GM18517 (cell line): ENCODE data around the gene KREMEN1.

Experiments
- ATAC-seq: cut with Tn5 transposase; IDR thresholded peaks from one replicate; pipeline ENCODE4 v1.9.1; 2021; ENCODE audit warnings: mild to moderate bottlenecking, moderate library complexity; ENCODE audit not compliant: unreplicated experiment

The KREMEN1 gene

GRCh38 chr22:29048822-29049654 is 23.8 kb upstream of the KREMEN1 start:
- ATAC-seq: no peak

DNA sequence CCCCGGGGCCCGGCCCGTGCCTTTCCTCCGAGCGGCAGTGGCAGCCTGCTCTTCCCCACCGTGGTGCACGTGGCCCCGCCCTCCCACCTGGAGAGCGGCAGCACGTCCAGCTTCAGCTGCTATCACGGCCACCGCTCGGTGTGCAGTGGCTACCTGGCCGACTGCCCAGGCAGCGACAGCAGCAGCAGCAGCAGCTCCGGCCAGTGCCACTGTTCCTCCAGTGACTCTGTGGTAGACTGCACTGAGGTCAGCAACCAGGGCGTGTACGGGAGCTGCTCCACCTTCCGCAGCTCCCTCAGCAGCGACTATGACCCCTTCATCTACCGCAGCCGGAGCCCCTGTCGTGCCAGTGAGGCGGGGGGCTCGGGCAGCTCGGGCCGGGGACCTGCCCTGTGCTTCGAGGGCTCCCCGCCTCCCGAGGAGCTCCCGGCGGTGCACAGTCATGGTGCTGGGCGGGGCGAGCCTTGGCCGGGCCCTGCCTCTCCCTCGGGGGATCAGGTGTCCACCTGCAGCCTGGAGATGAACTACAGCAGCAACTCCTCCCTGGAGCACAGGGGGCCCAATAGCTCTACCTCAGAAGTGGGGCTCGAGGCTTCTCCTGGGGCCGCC is 23.1 kb upstream of the KREMEN1 start:
- ATAC-seq: no peak

DNA sequence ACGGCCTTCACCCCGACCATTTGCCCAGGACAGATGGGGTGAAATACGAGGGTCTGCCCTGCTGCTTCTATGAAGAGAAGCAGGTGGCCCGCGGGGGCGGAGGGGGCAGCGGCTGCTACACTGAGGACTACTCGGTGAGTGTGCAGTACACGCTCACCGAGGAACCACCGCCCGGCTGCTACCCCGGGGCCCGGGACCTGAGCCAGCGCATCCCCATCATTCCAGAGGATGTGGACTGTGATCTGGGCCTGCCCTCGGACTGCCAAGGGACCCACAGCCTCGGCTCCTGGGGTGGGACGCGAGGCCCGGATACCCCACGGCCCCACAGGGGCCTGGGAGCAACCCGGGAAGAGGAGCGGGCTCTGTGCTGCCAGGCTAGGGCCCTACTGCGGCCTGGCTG is 22.4 kb upstream of the KREMEN1 start:
- ATAC-seq: no peak

DNA sequence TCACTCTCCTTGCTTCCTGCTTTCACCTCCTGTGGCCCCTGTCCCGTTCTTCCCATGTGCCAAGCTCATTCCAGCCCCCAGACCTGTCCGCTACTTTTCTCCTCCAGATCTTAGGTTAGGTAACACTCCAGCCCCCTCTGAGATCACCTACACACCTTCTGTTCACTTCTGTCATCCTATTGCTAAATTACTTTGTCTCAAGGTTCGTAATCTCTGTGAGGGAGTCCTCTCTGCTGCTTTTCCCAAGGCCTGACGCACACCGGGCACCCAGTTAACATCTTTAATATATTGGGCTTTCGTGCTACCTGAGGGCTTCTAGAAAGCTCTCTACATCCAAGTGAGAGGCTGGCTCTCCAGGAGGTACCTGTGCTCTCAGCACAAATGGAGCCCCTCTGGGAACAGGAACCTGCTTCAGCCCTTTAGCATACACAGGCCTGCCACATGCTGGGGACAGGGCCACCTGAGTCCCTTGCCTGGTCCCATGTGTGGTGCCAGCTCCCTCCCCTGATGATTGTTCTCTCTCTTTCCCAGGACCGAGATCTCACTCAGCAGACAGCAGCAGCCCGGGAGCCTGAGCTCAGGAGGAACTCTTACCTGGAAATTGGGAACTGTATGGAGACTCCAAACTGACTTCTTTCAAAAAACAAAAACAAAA is 19.7 kb upstream of the KREMEN1 start:
- ATAC-seq: no peak

DNA sequence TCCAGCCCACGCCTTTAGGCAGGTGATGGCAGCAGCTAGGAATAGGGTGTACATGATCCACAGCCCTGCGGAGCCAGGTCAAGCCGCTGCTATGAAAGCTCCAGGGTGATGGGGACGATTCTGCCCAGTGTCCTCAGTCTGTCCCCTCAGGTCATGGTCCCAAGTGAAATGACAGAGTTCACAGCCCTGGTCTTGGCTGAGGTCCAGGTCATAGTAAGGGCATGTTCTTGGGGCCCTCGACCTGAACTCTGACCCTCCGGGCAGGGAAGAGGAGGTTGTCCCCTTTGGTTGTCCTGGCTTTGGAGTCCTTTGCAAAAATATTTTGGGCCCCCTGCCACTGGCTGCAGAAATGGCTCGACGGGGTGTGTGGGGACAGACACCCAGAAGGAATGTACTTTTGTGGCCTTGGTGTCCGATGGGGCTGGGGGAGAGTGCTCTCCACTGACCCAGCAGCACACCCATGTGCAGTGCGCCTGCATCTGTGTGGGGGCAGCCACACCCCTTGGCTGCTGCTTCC is 18.5 kb upstream of the KREMEN1 start:
- no peak for ATAC-seq

GRCh38 chr22:29055192-29055830 is 17.5 kb upstream of the KREMEN1 start:
- no peak for ATAC-seq

DNA sequence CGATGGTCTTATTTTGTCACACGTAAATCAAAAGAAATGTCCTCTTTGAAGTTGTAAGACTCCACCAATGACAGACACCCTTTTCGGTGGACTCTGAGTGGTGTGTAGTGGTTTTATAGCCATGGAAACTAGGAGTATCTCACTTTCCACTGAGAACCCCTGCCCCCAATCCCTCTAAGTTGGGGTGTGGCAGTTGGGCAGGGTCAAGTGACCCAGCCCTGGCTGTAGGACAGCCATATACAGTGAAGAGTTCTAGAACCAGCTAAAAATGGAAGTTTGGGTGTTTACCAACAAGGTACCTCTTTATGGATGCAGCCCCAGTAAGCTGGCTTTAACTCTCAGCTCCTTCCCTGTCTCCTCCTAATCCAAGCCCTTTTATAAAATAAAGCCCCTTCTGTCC is 16.4 kb upstream of the KREMEN1 start:
- no peak for ATAC-seq

DNA sequence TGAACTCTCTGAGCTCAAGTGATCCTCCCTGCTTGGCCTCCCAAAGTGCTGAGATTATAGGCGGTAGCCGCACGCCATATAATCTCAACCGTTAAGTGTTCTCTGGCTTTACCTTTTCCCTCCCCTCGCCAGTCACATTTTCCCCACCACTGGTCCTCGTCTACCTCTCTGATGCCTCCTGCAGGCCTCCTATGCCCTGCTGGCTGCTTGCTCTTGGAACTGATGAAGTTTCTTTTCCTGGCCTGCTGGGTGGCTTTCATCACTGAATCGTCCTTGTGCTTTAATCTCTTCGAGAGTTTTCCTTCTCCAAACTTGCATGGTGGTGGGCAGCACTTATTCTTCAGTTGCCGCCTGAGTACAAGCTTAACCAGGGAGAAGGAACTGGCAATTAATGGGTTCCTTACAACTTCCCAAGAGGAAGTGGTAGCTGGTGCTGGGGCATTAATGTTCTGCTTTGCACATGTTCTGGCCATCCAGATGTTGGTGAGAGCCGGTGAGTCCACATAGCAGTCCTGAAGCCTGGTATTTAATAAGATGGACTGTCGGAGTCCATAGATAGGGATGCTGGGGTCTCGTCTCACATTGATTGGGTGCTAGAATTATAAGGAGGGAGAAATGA is 12.5 kb upstream of the KREMEN1 start:
- no peak for ATAC-seq

GRCh38 chr22:29060931-29061330 is 11.9 kb upstream of the KREMEN1 start:
- no peak for ATAC-seq

DNA sequence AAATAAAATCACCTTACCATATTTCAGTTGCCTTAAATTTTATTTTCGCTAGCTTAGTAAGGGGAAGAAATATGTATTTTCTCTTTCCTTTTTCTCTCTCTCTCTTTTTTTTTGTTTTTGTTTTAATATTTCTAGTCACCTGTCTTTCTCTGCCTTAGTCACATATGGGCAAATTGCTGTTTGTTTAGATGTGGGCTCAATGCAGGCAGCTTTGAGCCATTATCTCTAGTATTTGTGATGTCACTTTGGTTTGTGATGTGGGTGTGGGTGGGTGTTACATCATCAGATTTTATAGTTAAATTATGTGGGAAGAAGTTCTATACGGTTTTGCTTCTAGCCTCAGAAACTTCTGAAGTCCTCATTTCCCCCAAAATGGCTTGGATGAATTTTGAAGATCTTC is 11.1 kb upstream of the KREMEN1 start, which contains the start of gene C22orf31:
Gene C22orf31 (minus strand): TSS at position 59 of the 400 bp plus-strand sequence. CDS start 39 bp downstream, at position 20.
- no peak for ATAC-seq

- no peak for ATAC-seq
Observed at GRCh38 chr22:29062286-29062821, 10.5 kb upstream of the KREMEN1 start.

DNA sequence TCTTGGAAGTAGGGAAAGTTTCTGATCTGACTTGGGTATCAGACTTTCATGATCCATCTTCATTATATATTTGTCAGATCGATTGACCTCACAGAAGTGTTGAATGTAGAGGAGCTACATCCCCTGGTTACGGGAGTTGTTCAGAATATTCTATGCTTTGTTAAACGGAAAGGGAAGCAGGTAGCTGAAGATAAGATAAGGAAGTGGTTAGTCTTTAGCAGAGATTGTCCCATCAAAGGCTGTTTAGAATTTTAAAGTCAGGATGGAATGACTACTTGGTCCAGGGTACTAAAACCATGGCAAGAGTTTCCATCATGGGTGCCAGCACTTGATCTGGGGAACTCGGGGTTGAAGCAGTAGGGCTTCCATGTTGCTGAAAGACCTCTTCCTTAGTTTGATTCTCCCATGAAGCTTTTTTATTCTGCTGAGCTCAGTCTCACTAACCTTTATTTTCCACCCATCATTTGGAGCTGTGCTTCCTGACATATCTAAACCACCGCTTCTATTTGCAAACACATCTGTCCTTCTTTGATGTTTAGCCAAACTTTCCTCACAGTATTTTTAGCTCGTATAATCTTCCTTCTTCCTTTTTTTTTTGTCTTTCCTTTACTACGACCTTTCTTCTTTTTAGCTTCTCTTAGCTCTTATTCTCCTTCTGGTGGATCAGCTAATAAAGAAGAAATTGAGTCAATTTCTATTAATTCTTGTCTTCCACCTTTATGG is 7.2 kb upstream of the KREMEN1 start:
- ATAC-seq: no peak

DNA sequence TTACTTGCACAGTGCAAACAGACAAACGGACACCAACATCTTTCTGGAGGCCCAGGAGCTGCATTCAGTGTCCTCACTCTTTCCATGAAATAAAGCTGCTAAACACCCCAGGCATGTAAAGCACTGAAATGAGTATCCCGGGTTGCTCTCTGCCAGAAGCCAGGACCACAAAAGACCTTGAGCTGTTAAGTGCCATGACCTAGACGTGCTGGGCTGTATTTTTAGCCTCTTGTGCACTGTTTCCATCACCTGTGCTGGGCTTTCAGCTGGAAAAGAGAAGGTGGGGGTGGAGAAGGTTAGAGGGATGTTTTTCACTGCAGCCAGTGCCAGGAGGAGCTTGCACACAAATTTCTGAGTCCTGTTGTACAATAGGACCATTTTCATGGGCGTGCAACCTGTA is 3.4 kb upstream of the KREMEN1 start:
- no peak for ATAC-seq

DNA sequence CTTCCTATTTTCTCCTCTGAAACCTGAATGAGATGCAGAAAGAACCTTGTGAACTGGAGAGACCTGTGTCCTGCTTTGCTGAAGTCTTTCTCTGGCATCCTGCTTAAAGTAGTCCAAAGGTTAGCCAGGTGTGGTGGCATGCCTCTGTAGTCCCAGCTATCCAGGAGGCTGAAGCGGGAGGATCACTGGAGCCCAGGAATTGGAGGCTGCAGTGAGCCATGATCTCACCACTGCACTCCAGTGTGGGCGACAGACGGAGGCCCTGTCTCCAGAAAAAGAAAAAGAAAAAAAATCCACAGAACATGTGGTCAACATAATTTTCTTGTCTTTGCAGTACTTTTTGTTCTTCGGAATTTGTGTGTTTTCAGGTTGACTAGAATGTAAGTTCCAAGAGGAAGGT is 2.3 kb upstream of the KREMEN1 start:
- ATAC-seq: no peak

GRCh38 chr22:29071261-29072045 is 1.4 kb upstream of the KREMEN1 start:
- no peak for ATAC-seq

DNA sequence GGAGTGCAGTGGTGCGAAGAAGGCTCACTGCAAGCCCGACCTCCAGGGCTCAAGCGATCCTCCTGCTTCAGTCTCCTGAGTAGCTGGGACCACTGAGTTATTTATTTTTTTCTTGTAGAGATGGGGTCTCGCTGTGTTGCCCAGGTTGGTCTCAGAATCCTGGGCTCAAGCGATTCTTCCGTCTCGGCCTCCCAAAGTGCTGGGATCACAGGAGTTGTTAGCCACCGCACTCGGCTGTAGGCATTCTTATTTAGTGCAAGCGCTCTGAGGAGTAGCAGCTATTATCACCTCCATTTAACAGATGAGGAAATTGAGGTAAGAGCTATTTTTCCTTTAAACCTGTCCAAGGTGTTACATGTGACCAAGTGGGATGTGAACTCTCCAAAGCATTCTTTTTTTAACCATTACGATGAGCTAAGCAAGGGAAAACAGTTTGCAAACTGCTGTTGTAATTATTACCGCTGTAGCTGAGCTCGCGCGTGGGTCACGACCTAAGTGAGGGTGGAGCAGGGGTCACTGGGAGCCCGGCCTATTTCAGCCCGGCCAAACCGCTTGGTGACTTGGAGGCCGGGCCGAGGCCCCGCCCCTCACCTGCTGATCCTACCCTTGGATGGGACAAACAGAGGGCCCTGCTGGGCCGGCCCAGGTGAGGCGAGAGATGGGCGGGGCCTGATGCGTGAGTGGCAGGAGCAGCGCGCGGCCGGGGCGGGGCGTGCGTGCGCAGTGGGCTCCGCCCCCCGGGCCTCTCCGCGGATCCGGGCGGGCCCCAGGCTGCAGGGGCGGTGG is 449 bp upstream of the KREMEN1 start:
- ATAC-seq: peak; percentile 74

GRCh38 chr22:29073618-29074275 is 912 bp downstream of the KREMEN1 start:
- ATAC-seq: no peak

DNA sequence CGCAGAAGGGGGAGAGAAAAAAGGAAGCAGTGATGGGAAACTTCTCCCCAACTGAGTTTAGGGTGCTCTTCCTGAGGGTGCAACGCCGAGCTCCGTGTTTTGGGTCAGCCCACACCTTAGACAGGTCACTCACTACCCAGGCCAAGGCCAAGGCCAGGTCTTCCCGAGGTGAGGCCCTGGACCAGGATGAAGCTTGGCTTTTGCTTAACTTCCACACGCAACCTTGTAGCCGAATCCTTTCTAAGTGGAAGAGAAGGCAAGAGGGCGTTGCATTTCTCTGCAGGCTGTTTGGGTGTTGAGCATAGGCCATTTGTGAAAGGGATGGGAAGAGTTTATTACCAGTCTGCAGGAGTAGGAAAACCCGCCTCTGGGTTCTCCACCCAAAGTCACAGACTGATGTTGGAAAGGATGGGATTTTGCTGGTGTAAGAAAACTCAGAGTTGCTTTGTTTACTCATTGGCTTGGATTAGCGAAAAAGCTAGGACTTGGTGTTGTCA is 1.5 kb downstream of the KREMEN1 start:
- ATAC-seq: no peak
